NCI-H1048 (cell line): ENCODE results near the gene SOBP.

Source experiments
- DNase-seq: peaks from one replicate; lab custom pipeline; 2025; lab: John Stamatoyannopoulos, UW

The SOBP gene

DNA sequence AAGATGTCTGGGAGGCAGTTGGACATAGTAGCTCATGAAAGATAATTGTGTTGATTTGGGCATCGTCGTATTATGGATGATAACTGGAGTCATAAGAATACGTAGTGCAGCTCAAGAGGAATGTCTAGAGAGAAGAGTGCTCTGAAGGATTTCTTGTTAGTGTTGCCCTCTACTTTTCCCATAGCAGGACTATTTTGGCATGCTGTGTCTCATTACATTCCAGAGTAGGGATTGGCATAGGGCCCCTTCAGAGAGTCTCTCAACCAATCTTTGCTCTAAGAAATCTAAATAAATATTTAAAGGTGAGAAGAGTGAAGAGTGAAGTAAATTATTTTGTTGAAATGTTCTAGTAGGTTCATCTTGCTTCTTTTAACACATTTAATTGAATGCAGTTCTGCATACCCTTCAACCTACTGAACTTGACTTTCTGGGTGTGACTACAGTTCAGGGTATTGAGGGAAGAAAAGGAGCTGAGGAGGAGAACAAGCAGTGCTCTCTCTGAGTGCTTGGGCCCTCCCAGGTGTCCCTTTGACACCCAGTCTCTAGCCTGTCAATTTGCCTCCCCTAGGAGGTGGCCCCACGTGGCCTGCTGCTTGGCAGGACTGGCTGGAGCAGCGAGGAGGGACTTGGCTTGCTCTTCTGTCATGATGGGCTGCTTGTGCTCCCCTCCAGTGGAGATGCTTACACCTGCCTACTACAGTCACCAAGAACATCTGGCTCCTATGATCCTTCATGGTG, 33.3 kb downstream of the SOBP start:
- no peak for DNase-seq

GRCh38 chr6:107523794-107524193, 33.9 kb downstream of the SOBP start:
- DNase-seq, result no peak

DNA sequence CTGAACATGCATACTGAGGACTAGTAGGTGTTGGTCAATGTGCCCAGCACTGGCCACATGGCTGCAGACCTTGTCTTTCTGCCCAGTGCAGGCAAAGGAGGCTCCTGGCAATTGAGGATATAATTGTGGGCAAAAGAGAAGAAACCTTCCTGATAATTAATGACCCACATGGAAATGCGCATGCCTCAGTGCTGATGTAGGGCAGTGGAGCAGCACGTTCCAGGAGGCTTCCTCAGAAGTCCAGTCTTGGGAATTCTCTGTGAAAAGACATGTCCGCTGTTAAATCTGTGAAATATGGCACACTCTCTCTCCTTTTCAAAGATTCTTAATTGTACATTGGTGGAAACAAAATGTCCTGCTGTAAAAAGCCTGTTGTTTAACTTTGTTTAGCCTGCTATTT, 34.7 kb downstream of the SOBP start:
- DNase-seq, result no peak

DNA sequence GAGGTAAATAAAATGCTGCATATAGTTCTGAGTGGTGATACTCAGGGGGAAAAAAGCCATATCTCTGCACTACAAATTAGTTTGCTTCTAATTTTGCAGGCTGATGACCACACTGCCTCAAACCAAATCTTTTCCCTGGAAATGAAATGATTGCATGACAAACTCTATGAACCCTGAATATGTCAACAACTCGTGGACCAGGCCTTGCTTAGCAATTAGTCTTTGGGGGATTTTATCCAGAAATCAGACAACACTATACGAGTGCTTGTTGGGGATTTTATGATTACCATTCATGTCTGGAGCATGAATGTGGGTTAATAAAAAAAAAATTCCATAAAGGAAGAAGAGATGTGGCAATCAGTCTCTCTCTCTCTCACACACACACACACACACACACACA, 42.0 kb downstream of the SOBP start:
- no peak for DNase-seq

DNA sequence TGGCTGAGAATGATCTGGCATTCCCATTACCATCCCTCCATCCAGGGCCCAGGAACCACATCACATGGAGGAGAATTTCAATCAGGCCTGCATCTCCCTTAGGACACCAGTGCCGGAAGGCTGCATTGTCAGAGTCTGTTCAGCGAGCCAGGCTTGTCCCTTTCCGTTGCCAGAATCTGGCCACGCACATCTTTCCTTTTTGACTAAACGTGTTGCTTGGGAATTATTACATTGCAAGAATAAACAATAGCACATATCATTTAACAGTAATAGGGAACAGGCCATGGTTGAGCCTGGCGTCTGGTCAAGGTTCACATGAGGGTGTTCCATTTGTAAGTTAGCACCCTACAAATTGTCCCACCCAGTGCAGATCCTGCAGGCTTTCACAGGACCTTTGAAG, 42.8 kb downstream of the SOBP start:
- DNase-seq, result no peak

- no peak for DNase-seq
Measured at GRCh38 chr6:107533415-107534059, 43.6 kb downstream of the SOBP start.

GRCh38 chr6:107534571-107535141, 44.7 kb downstream of the SOBP start:
- no peak for DNase-seq

DNA sequence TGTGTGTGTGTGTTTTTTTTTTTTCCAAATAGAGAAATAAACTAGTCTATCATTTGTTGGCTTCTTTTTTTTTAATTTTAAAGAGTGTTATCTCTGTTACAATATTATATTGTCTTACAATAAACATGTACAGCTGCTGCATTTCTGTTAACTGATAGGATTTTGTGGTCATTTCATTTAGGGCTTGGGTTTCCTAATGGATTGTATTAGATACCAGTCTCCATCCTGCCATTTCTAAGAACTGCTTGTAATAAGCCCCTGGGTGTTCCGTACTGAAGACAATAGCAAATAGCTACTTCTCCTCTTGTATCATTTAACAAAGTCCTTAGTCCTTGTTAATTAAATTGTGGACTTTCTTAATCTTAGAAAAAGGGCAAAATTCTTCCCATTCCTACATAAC, 45.7 kb downstream of the SOBP start:
- DNase-seq, result no peak

DNA sequence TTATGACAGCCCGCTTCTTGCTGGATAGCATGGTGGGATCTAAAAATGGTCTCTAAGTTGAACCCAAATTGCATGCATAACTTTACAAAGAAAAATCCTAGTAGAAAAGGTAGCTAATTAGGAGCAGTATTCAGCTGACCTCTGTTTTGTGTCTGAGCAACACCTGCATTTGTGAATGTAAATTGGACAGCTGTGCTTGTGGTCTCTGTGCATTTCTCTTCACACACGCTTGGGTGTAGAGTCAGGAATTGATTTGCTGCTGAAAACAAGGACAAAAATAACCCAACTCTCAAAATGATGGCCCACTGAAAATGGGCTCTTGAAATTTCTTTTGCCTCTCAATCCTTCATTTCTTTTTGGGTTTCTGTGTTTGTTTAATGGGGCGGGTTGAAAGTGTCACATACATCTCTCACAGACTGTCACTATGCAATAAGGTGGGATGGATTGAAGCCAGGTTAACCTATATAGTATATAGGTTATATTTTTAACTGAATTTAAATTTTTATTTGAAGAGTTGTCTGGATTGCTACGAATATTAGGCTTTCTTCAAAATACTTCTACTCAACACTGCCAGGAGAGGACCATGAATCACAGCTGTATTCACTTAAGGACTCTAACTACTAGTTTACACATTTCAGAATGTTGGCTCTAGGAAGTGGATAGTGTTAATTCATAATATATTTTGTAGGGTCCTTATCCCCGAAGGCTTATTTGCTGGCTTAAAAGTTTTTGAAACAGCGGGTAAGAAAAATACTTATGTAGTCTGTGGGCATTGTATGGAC, 46.5 kb downstream of the SOBP start:
- no peak for DNase-seq

GRCh38 chr6:107537559-107537958, 47.6 kb downstream of the SOBP start:
- DNase-seq, result no peak

DNA sequence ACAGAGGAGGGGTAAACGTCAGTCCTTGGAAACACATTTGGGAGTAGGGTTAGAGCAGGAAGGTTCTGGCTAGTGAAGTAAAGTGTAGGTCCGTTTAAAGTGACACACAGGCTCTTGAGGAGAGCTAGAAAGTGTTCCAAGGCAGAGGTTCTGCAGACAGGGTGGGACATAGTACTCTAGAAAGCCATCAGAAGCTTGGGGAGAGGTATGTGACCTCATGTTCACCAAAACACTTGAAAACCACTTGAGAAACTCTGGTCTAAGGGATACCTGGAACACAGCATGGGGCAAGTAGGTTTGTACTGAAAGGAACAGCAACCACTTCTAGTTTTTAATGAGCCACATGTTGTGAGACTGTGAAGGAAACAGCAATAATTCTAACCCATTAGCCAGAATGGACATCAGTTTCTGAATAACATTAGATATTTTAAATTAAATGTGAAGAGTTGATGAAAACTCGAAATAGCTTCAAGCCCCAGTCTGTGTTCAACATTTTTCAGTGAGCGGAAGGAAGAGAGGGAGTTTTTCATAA, 49.0 kb downstream of the SOBP start:
- DNase-seq, result no peak

- DNase-seq, result no peak
Measured at GRCh38 chr6:107539409-107539808, 49.5 kb downstream of the SOBP start.

GRCh38 chr6:107539849-107540464, 50.0 kb downstream of the SOBP start:
- no peak for DNase-seq

DNA sequence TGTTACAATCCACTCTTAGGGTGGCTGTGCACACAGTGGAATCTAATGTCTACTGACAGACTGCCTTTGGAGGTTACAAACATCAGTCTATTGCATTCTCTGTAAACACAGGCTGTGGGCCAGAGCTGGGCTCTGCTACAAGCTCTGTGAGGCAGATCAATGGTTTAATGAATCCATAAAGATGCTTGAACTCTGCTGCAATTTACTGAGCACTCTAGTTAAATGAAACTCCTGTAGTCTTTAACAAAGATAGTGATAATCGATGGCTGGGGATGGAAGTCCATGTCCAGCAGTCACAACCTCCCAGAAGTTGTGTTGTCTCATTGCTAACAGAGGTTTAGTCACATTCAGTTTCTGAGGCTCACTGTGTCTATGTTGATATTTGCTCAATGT, 50.5 kb downstream of the SOBP start:
- no peak for DNase-seq

DNA sequence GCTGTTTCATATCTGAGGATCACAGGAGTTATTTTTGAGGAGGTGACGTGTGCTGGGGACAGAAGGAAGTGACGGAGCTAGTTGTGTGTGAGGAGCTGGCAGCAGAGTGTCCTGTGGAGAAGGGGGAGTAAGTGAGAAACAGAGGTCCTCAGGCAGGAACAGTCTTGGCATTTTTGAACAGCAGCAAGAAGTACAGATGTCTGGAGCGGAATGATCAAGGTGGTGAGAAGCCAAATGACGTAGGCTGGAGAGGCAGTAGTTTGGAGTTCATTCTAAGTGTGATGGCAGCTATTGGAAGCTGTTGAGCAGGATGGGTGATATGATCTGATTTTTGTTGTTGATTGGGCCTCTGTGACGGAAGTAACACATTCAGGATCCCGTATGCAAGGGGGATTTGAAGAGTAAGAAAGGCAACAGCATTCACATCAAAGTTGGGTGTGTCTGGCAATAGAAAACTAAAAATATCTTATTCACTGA, 52.3 kb downstream of the SOBP start:
- DNase-seq, result no peak

DNA sequence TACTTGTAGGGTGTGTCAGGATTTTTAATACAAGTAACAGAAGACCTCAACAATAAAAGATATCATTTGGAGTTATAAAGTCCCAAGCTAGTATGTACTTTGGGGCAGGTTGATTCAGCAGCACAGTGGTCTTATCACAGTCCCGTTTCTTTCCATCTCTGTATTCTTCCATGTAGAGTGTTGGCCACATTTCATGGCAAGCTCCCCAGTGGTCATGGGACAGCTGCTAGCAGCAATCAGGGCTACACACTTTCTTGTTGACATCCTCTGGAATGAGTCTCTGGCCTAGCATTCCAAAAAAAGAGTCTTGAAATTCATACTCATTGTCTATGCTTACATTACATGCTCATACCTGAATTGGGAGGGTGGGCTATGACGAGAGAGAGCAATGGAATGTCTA, 53.2 kb downstream of the SOBP start:
- no peak for DNase-seq

DNA sequence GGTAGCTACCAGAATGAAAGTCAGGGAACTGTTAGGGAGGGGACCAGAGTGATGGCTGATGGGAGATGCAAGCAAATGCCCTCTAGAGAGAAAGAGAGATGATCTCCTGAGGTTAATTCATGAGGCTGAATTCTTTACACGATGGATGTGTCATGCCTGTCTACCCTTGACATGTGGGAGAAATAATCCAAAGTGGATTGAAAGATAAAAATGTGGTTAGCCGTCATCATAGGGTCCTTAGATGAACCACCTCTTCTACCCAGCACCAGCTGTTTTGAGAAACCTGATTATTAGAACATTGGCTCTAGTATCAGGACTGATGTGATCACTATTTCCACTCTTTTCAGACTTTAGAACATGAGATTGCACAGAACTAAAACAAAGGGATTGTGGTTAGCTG, 53.6 kb downstream of the SOBP start:
- no peak for DNase-seq

DNA sequence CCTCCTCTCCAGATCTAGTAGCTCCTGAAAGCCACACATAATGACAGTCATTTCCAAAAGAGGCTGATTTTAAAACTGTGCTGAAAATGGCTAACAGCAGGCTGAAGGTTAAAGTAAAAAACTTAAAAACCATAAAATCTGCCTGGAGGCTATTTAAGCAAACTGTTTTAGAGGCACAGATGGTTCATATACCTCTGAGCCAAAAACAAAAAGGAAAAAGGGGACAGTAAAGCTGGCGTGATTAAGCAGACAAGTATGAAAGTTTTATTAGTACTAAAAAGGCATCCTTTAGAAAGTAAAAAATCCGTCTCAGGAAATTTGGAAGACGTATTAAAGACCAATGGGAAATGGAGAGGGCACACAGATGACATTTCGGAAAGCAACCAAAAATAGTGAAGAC, 55.8 kb downstream of the SOBP start:
- no peak for DNase-seq

- no peak for DNase-seq
Measured at GRCh38 chr6:107546691-107547450, 57.0 kb downstream of the SOBP start.

GRCh38 chr6:107547451-107547840, 57.5 kb downstream of the SOBP start:
- DNase-seq, result no peak

GRCh38 chr6:107550241-107550840, 60.4 kb downstream of the SOBP start:
- DNase-seq, result no peak
